ENCODE data around the gene C1orf159.

The C1orf159 gene

GRCh38 chr1:1141911-1142250, 26.0 kb upstream of the C1orf159 start:
- TF ChIP-seq GATA2 (IDR thresholded peaks at IDR 0.05; ENCODE audit: low read depth, low read length) (no peak), GATA3 (IDR thresholded peaks at IDR 0.05; ENCODE audit: low read depth, low read length) (no peak)

- TF ChIP-seq GATA3 (IDR thresholded peaks at IDR 0.05; ENCODE audit: low read depth, low read length), result no peak
- TF ChIP-seq GATA2 (IDR thresholded peaks at IDR 0.05; ENCODE audit: low read depth, low read length), result no peak
These were observed 25.5 kb upstream of the C1orf159 start for GRCh38 chr1:1141244-1141910.

GRCh38 chr1:1140673-1141072, 24.8 kb upstream of the C1orf159 start:
- TF ChIP-seq GATA3 (IDR thresholded peaks at IDR 0.05; ENCODE audit: low read depth, low read length) (no peak), GATA2 (IDR thresholded peaks at IDR 0.05; ENCODE audit: low read depth, low read length) (no peak)

GRCh38 chr1:1137256-1138045, 21.6 kb upstream of the C1orf159 start:
- no peak for TF ChIP-seq GATA2 (IDR thresholded peaks at IDR 0.05; ENCODE audit: low read depth, low read length)
- TF ChIP-seq GATA3 (IDR thresholded peaks at IDR 0.05; ENCODE audit: low read depth, low read length), result no peak

GRCh38 chr1:1136547-1137230, 20.8 kb upstream of the C1orf159 start:
- TF ChIP-seq GATA2 (IDR thresholded peaks at IDR 0.05; ENCODE audit: low read depth, low read length), result no peak

- TF ChIP-seq GATA3 (IDR thresholded peaks at IDR 0.05; ENCODE audit: low read depth, low read length), result no peak
- no peak for TF ChIP-seq GATA2 (IDR thresholded peaks at IDR 0.05; ENCODE audit: low read depth, low read length)
These were observed 19.6 kb upstream of the C1orf159 start for GRCh38 chr1:1135339-1136136.

GRCh38 chr1:1134300-1134970, 18.5 kb upstream of the C1orf159 start:
- TF ChIP-seq GATA3 (IDR thresholded peaks at IDR 0.05; ENCODE audit: low read depth, low read length), result no peak
- no peak for TF ChIP-seq GATA2 (IDR thresholded peaks at IDR 0.05; ENCODE audit: low read depth, low read length)

GRCh38 chr1:1132956-1133750, 17.3 kb upstream of the C1orf159 start:
- TF ChIP-seq GATA2 (IDR thresholded peaks at IDR 0.05; ENCODE audit: low read depth, low read length) (no peak), GATA3 (IDR thresholded peaks at IDR 0.05; ENCODE audit: low read depth, low read length) (no peak)

- TF ChIP-seq GATA2 (IDR thresholded peaks at IDR 0.05; ENCODE audit: low read depth, low read length) (no peak), GATA3 (IDR thresholded peaks at IDR 0.05; ENCODE audit: low read depth, low read length) (no peak)
These were observed 16.4 kb upstream of the C1orf159 start for GRCh38 chr1:1132042-1132950.

GRCh38 chr1:1130206-1131120, 14.6 kb upstream of the C1orf159 start:
- TF ChIP-seq GATA3 (IDR thresholded peaks at IDR 0.05; ENCODE audit: low read depth, low read length) (no peak), GATA2 (IDR thresholded peaks at IDR 0.05; ENCODE audit: low read depth, low read length) (no peak)

- TF ChIP-seq GATA2 (IDR thresholded peaks at IDR 0.05; ENCODE audit: low read depth, low read length) (no peak), GATA3 (IDR thresholded peaks at IDR 0.05; ENCODE audit: low read depth, low read length) (no peak)
These were observed 13.5 kb upstream of the C1orf159 start for GRCh38 chr1:1129381-1129821.

All from SH-SY5Y (cell line).